K562 (cell line): ENCODE results near the gene GAK. TPM values are rescaled to one million over a fixed set of nuclear protein-coding genes. Genes with fewer than 3 reads are reported as not detected.

Experiments
- CCNT2 ChIP-seq: IDR thresholded peaks from 2 replicates; pipeline ENCODE4 v1.6.1; 2011; ENCODE audit warnings: borderline replicate concordance, low read depth, mild to moderate bottlenecking, moderate library complexity, mixed read lengths, low read length; ENCODE audit not compliant: insufficient read length; ENCODE audit errors: extremely low read depth
- E2F6 ChIP-seq, 2 experiments: IDR thresholded peaks; 2 replicates each; pipeline ENCODE4 v1.6.1; 2011; ENCODE audit warnings: borderline replicate concordance in 1 of 2, control low read depth in 1 of 2, low read depth in 1 of 2, low read length in 1 of 2, mild to moderate bottlenecking in 1 of 2, mixed read lengths in 1 of 2, moderate library complexity in 1 of 2; ENCODE audit not compliant: insufficient read depth in 1 of 2, insufficient read length in 1 of 2, poor library complexity in 1 of 2, severe bottlenecking in 1 of 2; ENCODE audit errors: extremely low read depth in 1 of 2
- MAX ChIP-seq: sonication (generic); formaldehyde crosslinking; IDR thresholded peaks from 2 replicates; pipeline ENCODE4 v1.9.0; 2022; ENCODE audit warnings: mild to moderate bottlenecking, missing genetic modification reagents
- MGA ChIP-seq: fragments of 450-650 bp; IDR thresholded peaks from 2 replicates; pipeline ENCODE4 v1.6.1; 2016; ENCODE audit warnings: mild to moderate bottlenecking, moderate library complexity
- USF1 ChIP-seq: sonication (generic); formaldehyde crosslinking; IDR thresholded peaks from 2 replicates; pipeline ENCODE4 v1.9.0; 2022; ENCODE audit warnings: mild to moderate bottlenecking, missing genetic modification reagents
- ZBTB1 ChIP-seq: sonication (generic); formaldehyde crosslinking; IDR thresholded peaks from 2 replicates; pipeline ENCODE4 v1.8.1; 2023; ENCODE audit warnings: missing genetic modification reagents, low read depth, mild to moderate bottlenecking, borderline replicate concordance
- polyA plus RNA-seq, 8 experiments: library from polyadenylated mRNA; depleted of rRNA in 4 of 8; stranded (reverse) in 5 of 8; unstranded in 3 of 8; fragments of >200 nt; fragmentation: Nextera tagmentation in 2 of 8; fragmentation: Illumina TruSeq in 1 of 8; extraction: Ambion mirVana in 2 of 8; extraction: Trizol in 1 of 8; gene quantifications; 2 replicates each; pipeline versions ENCODE4 v1.2.1 to v1.2.3, GENCODE V29; 2011 to 2014; ENCODE audit warnings: inconsistent platforms in 1 of 8, missing spikeins in 1 of 8
- total RNA-seq, 7 experiments: library from RNA; depleted of rRNA in 6 of 7; stranded (reverse); fragments of >200 nt in 6 of 7; fragmentation: Illumina TruSeq in 2 of 7; extraction: Trizol in 2 of 7; gene quantifications; 2 replicates each; pipeline versions ENCODE4 v1.2.1 to v1.2.3, GENCODE V29; 2011 to 2021; ENCODE audit warnings: low replicate concordance in 1 of 7
- TF ChIP-seq, protein P1 (sequence below): fragments of 250-450 bp; sonication (Bioruptor Pico); IDR thresholded peaks from 2 replicates; pipeline ENCODE4 v1.5.0; 2021; ENCODE audit warnings: mild to moderate bottlenecking, moderate library complexity

GAK gene
- total and polyA plus RNA-seq, 9 of the 15 experiments (the other 6 are each of a cell fraction or from before 2014, with no cell fraction given) = 1.3 to 102 (median 16.2) TPM

- TF ChIP-seq USF1 (CRISPR knock-in tag) = peak; percentile 46; the same call in 1 of the 2 replicates
- peak; percentile 84 to 92 for TF ChIP-seq E2F6 (IDR thresholded peaks at IDR 0.05; ENCODE audit: borderline replicate concordance in 1 of 2, extremely low read depth in 1 of 2, insufficient read depth in 1 of 2, insufficient read length in 1 of 2, low read depth in 1 of 2, low read length in 1 of 2, poor library complexity in 1 of 2, severe bottlenecking in 1 of 2)
- TF ChIP-seq MGA = peak; percentile 88
- TF ChIP-seq, protein P1, sequence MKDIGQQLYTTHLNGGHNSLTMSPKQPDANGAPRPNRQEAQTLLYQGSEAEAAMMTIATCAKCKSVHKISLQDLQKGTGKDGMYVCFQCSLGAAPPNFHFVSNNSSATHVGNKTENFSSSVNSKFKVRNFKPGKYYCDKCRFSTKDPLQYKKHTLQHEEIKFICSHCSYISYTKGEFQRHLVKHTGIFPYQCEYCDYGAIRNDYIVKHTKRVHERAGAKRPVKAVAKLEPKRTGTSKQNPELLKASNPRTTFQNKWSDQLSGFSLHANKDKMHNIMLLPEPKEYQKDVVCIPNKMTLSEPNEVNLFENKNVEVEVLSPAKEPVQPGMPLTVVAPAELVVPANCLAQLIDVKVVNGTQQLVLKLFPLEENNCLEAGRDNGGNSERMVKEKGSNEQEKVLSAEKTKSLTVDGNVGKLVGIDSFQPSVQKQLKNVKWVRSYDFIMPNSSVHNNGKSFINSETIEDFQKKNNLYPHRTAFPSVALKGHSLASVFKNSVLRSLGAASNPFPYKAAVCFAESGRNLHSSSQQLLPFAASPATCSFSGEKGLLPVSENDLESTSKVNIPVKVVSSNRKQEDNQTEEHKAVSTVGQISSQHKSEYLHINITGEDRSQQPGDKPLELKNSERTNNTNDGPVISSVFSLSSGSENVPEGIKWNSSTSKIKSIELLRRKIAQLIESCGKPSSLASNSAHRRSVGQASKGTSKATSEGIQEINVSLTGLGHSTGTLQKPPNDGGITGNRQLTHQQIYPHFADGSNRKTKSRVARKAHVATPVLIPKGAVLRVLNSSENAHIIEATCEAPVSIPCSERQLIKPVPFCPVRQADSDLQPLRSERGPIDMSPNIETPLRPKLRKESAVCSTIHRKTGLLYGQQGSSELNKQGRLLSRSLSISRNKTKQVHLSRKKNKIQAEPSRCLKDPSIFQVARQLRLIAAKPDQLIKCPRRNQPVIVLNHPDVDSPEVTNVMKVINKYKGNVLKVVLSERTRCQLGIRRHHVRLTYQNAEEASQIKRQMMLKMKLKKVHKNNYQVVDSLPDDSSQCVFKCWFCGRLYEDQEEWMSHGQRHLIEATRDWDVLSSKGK (CRISPR knock-in tag) = no peak
- TF ChIP-seq CCNT2 = peak; percentile 71
- peak; percentile 74; the same call in 1 of the 2 replicates for TF ChIP-seq ZBTB1 (CRISPR knock-in tag)
- peak; percentile 83 for TF ChIP-seq MAX
These were observed at the start of gene GAK, which contains the start of gene TMEM175 (continued) for GRCh38 chr4:931960-932712.
